CD14-positive monocyte (primary cell): ENCODE measurements around the gene TRPM5. TPM values are rescaled to one million over a fixed set of nuclear protein-coding genes. Genes with fewer than 3 reads are reported as not detected.
A peak's percentile ranks its signal among the peaks of the same experiment; 100 is the strongest.

Experiments
- DNase-seq, 3 donors: peaks; one replicate each; pipeline ENCODE4 v3.0.0-alpha.2; 2011 to 2022
- H2AFZ ChIP-seq: 2 replicates; pipeline ENCODE4 v1.6.0; 2012; ENCODE audit warnings: mild to moderate bottlenecking, low read depth, low read length, inconsistent platforms; ENCODE audit not compliant: insufficient read depth, poor library complexity, severe bottlenecking
- H3K27ac ChIP-seq, 2 donors: 1 replicate in 1 of 2; 2 replicates in 1 of 2; pipeline ENCODE4 v1.5.1; 2012 to 2013; ENCODE audit warnings: low read length in 2 of 2, control low read depth in 1 of 2, inconsistent platforms in 1 of 2, low read depth in 1 of 2, mild to moderate bottlenecking in 1 of 2
- H3K27me3 ChIP-seq, 2 donors: one replicate each; pipeline versions ENCODE4 v1.6.0 to v1.6.1; 2011 to 2013; ENCODE audit warnings: low read length in 2 of 2; ENCODE audit not compliant: control insufficient read depth in 2 of 2, insufficient read depth in 2 of 2
- H3K36me3 ChIP-seq, 2 donors: replicated peaks in 1 of 2; 1 replicate in 1 of 2; 2 replicates in 1 of 2; pipeline versions ENCODE4 v1.5.1 to v1.6.1; 2012 to 2013; ENCODE audit warnings: low read length in 2 of 2, control low read depth in 1 of 2, inconsistent platforms in 1 of 2, mild to moderate bottlenecking in 1 of 2; ENCODE audit not compliant: insufficient read depth in 2 of 2, control insufficient read depth in 1 of 2
- H3K4me1 ChIP-seq, 2 donors: 1 replicate in 1 of 2; 2 replicates in 1 of 2; pipeline versions ENCODE4 v1.5.1 to v1.6.1; 2012 to 2013; ENCODE audit warnings: low read length in 2 of 2, control low read depth in 1 of 2, inconsistent platforms in 1 of 2, mild to moderate bottlenecking in 1 of 2, moderate library complexity in 1 of 2; ENCODE audit not compliant: insufficient read depth in 2 of 2, control insufficient read depth in 1 of 2
- H3K4me2 ChIP-seq: replicated peaks from 2 replicates; pipeline ENCODE3; 2012; ENCODE audit warnings: low read length, moderate library complexity, mild to moderate bottlenecking; ENCODE audit not compliant: poor library complexity, severe bottlenecking; ENCODE audit errors: extremely low read depth
- H3K4me3 ChIP-seq, 3 experiments: fragments of 200-600 bp in 1 of 3; sonication (generic) in 1 of 3; replicated peaks in 1 of 3; 1 replicate in 2 of 3; 2 replicates in 1 of 3; pipeline ENCODE4 v1.5.1; 2011 to 2013; ENCODE audit warnings: low read length in 3 of 3, mild to moderate bottlenecking in 3 of 3, control low read depth in 2 of 3, low read depth in 2 of 3, inconsistent platforms in 1 of 3, moderate library complexity in 1 of 3
- H3K79me2 ChIP-seq: 2 replicates; pipeline ENCODE4 v1.6.0; 2012; ENCODE audit warnings: mild to moderate bottlenecking, control low read depth, inconsistent platforms, low read length, moderate library complexity; ENCODE audit not compliant: insufficient read depth
- H3K9ac ChIP-seq: 2 replicates; pipeline ENCODE4 v1.6.0; 2017; ENCODE audit warnings: low read length, mild to moderate bottlenecking; ENCODE audit not compliant: insufficient read depth, poor library complexity, severe bottlenecking
- H3K9me3 ChIP-seq, 2 donors: replicated peaks in 1 of 2; 1 replicate in 1 of 2; 2 replicates in 1 of 2; pipeline versions ENCODE4 v1.5.1 to v1.6.1; 2012 to 2013; ENCODE audit warnings: low read length in 2 of 2, control low read depth in 1 of 2; ENCODE audit not compliant: control insufficient read depth in 1 of 2, insufficient read depth in 1 of 2
- H4K20me1 ChIP-seq: 2 replicates; pipeline ENCODE4 v1.6.0; 2012; ENCODE audit warnings: mild to moderate bottlenecking, low read length, control low read depth, moderate library complexity; ENCODE audit not compliant: insufficient read depth
- H3K27ac Mint-ChIP-seq, 7 donors: one replicate each; pipeline ENCODE4 v1.8.0; 2020; ENCODE audit warnings: mild to moderate bottlenecking in 7 of 7, mixed read lengths in 7 of 7, moderate library complexity in 6 of 7, inconsistent platforms in 2 of 7
- H3K27me3 Mint-ChIP-seq, 3 donors: one replicate each; pipeline ENCODE4 v1.8.0; 2021 to 2022; ENCODE audit warnings: low read depth in 3 of 3, mild to moderate bottlenecking in 3 of 3, mixed read lengths in 3 of 3, moderate library complexity in 3 of 3, inconsistent platforms in 1 of 3
- H3K36me3 Mint-ChIP-seq, 2 donors: one replicate each; pipeline ENCODE4 v1.8.0; 2020; ENCODE audit warnings: mixed read lengths in 2 of 2, inconsistent platforms in 1 of 2, mild to moderate bottlenecking in 1 of 2
- H3K4me1 Mint-ChIP-seq: one replicate; pipeline ENCODE4 v1.8.0; 2020; ENCODE audit warnings: mild to moderate bottlenecking, mixed read lengths
- H3K4me3 Mint-ChIP-seq, 2 donors: one replicate each; pipeline ENCODE4 v1.8.0; 2020; ENCODE audit warnings: mild to moderate bottlenecking in 2 of 2, mixed read lengths in 2 of 2, moderate library complexity in 1 of 2
- H3K9me3 Mint-ChIP-seq, 7 donors: one replicate each; pipeline ENCODE4 v1.8.0; 2020 to 2022; ENCODE audit warnings: mixed read lengths in 7 of 7, mild to moderate bottlenecking in 6 of 7, moderate library complexity in 6 of 7, inconsistent platforms in 2 of 7
- CTCF ChIP-seq: fragments of 200-600 bp; IDR thresholded peaks from one replicate; pipeline ENCODE4 v1.8.0; 2022; ENCODE audit warnings: antibody characterized with exemption, mild to moderate bottlenecking
- WGBS: methylation state at CpG from one replicate; pipeline ENCODE4 v1.1.5; 2013; ENCODE audit warnings: missing lambda C conversion rate; ENCODE audit not compliant: insufficient coverage; 5-methylcytosine and 5-hydroxymethylcytosine counted together
- intact Hi-C, 2 donors: fragments of 100-400 bp; cut with micrococcal nuclease; formaldehyde crosslinking; loops; one replicate each; pipeline versions ENCODE4 v1.15.0 to v1.15.1; 2023
- polyA plus RNA-seq, 3 donors: library from polyadenylated mRNA; depleted of rRNA in 1 of 3; unstranded in 2 of 3; stranded (reverse) in 1 of 3; fragments of 300-500 nt in 2 of 3; fragments of >200 nt in 1 of 3; fragmentation: Illumina TruSeq in 2 of 3; gene quantifications; 1 replicate in 2 of 3; 2 replicates in 1 of 3; pipeline ENCODE4 v1.2.3, GENCODE V29; 2012 to 2021

TRPM5 gene
- polyA plus RNA-seq, 3 donors, result 0.03 TPM; not detected in 2

DNA sequence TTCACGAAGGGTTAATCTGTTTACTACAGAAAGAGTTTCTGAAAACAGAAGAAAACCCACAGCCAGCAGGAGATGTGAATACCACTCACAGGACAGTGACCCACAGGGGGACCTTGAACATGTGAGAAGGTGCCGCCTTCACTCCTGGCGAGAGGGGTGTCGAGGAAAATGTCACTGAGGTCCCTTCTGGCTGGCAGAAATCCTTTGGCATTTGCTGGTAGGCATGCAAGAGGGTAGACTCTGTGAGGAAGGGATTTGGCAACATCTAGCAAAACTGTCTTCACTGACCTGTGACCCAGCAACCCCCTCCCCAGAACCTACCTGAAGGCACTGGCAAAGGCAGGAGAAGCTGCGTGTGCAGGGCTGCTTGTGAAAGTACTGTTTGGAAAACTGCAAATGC is 9.1 kb upstream of the TRPM5 start:
- peaks cover 100% of the 10 kb centered on the region for H4K20me1 ChIP-seq
- Mint-ChIP-seq H3K4me1 (peaks cover 7% of the 10 kb centered on the region), H3K36me3 (peaks cover 46 to 58% of the 10 kb centered on the region in 2 donors), H3K4me3 (no peak overlapping the region), H3K9me3 (peaks cover 0 to 9% (median 0%) of the 10 kb centered on the region in 7 donors), H3K27ac (no peak overlapping the region), H3K27me3 (peaks cover 0 to 3% (median 2%) of the 10 kb centered on the region in 3 donors)
- no peak for DNase-seq
- intact Hi-C loops, result no loop called here
- H3K27me3 ChIP-seq, result no peaks in the 10 kb centered on the region
- no peaks in the 10 kb centered on the region for H3K9me3 ChIP-seq
- WGBS, result no CpG with 5 or more reads among the region's 5 CpGs
- TF ChIP-seq CTCF, result no peak
- H3K36me3 ChIP-seq, result peaks cover 14 to 35% of the 10 kb centered on the region in 2 donors
- H3K4me2 ChIP-seq, result no peak overlapping the region
- H3K4me3 ChIP-seq, result no peak overlapping the region
- peaks cover 57% of the 10 kb centered on the region for H3K79me2 ChIP-seq
- no peak overlapping the region for H2AFZ ChIP-seq
- no peak overlapping the region for H3K27ac ChIP-seq
- peaks cover 4 to 5% of the 10 kb centered on the region in 2 donors for H3K4me1 ChIP-seq
- H3K9ac ChIP-seq, result no peak overlapping the region

DNA sequence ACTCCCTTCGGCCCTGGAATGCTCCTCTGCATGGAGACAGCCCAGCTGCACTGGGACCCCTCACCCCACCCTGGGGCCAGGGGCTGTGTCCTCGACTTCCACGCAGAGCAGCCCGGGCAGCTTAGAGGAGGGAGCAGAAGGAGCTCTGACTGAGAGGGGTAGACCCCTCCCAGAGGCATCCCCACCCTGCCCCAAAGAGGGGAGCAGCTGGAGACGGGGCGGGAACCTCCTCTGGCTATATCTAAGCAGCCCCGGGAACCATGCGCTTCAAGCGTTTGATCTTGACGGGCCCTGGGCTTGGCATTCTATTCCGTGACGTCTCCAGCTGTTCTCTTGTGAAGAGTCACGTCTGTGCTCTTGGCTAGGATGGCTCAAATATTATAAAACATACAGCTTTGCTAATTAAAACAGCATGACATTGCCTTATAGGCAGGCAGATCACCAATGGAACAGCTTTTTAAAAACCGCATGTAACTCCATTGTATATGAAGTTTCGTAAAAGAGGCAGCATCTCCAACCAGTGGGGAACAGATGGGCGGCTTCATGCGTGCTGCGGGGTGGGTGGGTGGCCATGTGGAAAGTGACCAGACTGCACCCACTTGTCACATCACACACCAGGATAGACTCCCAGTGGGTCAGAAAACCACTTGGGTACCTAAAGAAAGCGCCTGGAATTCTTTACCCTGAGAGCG is 8.2 kb upstream of the TRPM5 start:
- no peak for DNase-seq
- peaks cover 42 to 53% of the 10 kb centered on the region in 2 donors for H3K36me3 Mint-ChIP-seq
- 93% methylated on average over 10 of the region's 20 CpGs for WGBS
- Histone ChIP-seq H3K4me1 (peaks cover 13 to 15% of the 10 kb centered on the region in 2 donors), H3K79me2 (peaks cover 60% of the 10 kb centered on the region), H3K9ac (no peak overlapping the region), H3K27ac (no peak overlapping the region), H3K9me3 (no peaks in the 10 kb centered on the region), H3K4me3 (no peak overlapping the region), H3K36me3 (peaks cover 14 to 35% of the 10 kb centered on the region in 2 donors), H4K20me1 (peaks cover 100% of the 10 kb centered on the region), H3K27me3 (no peaks in the 10 kb centered on the region), H2AFZ (no peak overlapping the region), H3K4me2 (no peak overlapping the region)
- no peak for TF ChIP-seq CTCF
- peak overlapping the region in 1 of 7 donors; percentile 47 for H3K27ac Mint-ChIP-seq
- intact Hi-C loops, result no loop called here
- H3K27me3 Mint-ChIP-seq, result peaks cover 0 to 3% (median 2%) of the 10 kb centered on the region in 3 donors
- H3K4me3 Mint-ChIP-seq, result no peak overlapping the region
- peaks cover 17% of the 10 kb centered on the region for H3K4me1 Mint-ChIP-seq
- peaks cover 0 to 9% (median 0%) of the 10 kb centered on the region in 7 donors for H3K9me3 Mint-ChIP-seq
